ENCODE measurements around the gene C2orf49. TPM values are rescaled to one million over a fixed set of nuclear protein-coding genes. Genes with fewer than 3 reads are reported as not detected.

C2orf49 gene
- total and polyA plus RNA-seq, 2 of the 8 experiments (the other 6 are each of a cell fraction or from before 2014, with no cell fraction given), result 5.6 to 19.9 TPM

- no peaks in the 10 kb centered on the region for H3K23me2 ChIP-seq (ENCODE audit: low read depth, low read length)
- peaks cover 0 to 5% (median 0%) of the 10 kb centered on the region in 4 experiments; a peak in 3 of 8 replicates for H3K36me3 ChIP-seq (ENCODE audit: control insufficient read depth in 2 of 4, insufficient read depth in 4 of 4, low read length in 3 of 4)
- no peak overlapping the region for H4K8ac ChIP-seq (ENCODE audit: extremely low read depth, insufficient read depth, low read length)
- no peak overlapping the region for H2BK120ac ChIP-seq (replicated peaks; ENCODE audit: low read depth, low read length)
- H2BK20ac ChIP-seq (ENCODE audit: low read length), result no peak overlapping the region
- FAIRE-seq (no peak), DNase-seq (ENCODE audit: low read depth in 1 of 2, low spot score in 2 of 2) (no peak)
- H3K56ac ChIP-seq (replicated peaks; ENCODE audit: insufficient read length, low read depth, low read length), result no peak overlapping the region
- peaks cover 0 to 70% of the 10 kb centered on the region in 2 experiments; a peak in 2 of 4 replicates for H3K79me2 ChIP-seq (ENCODE audit: control insufficient read depth in 1 of 2, insufficient read depth in 2 of 2, low read length in 2 of 2)
- H3K4ac ChIP-seq (replicated peaks; ENCODE audit: insufficient read length, low read depth, low read length), result no peak overlapping the region
- peaks cover 0 to 1% of the 10 kb centered on the region in 2 experiments for H4K20me1 ChIP-seq (replicated peaks in 1 of 2; ENCODE audit: control insufficient read depth in 1 of 2, insufficient read depth in 2 of 2, low read length in 2 of 2)
- no peaks in the 10 kb centered on the region; a peak in 1 of 7 replicates for H3K4me1 ChIP-seq (replicated peaks in 1 of 4; ENCODE audit: control insufficient read depth in 3 of 4, insufficient read depth in 4 of 4, low read length in 3 of 4)
- H3K27ac ChIP-seq (ENCODE audit: low read depth, low read length), result no peak overlapping the region
- H3K27me3 ChIP-seq (replicated peaks in 1 of 4; ENCODE audit: control insufficient read depth in 3 of 4, extremely low read depth in 1 of 4, insufficient read depth in 3 of 4, low read length in 3 of 4), result no peaks in the 10 kb centered on the region
- H2AK5ac ChIP-seq (ENCODE audit: low read depth, low read length), result no peak overlapping the region
- no peak overlapping the region for H2BK15ac ChIP-seq (ENCODE audit: low read length)
- H3K4me2 ChIP-seq (ENCODE audit: insufficient read depth in 1 of 2, low read depth in 2 of 2, low read length in 2 of 2), result no peak overlapping the region
- no peak overlapping the region for H4K91ac ChIP-seq (replicated peaks; ENCODE audit: insufficient read length, low read length)
- H2AFZ ChIP-seq (ENCODE audit: low read length), result no peak overlapping the region
- no peaks in the 10 kb centered on the region for H3K9me3 ChIP-seq (ENCODE audit: insufficient read depth in 2 of 2, low read depth in 1 of 2, low read length in 1 of 2)
- no peak overlapping the region for H3K23ac ChIP-seq (ENCODE audit: insufficient read length)
- H3K9ac ChIP-seq (replicated peaks in 1 of 4; ENCODE audit: extremely low read depth in 1 of 4, low read depth in 3 of 4, low read length in 3 of 4), result no peak overlapping the region
- no peak overlapping the region for H3K18ac ChIP-seq (ENCODE audit: extremely low read depth, low read length)
- ChIA-PET POLR2A (ENCODE audit: partially characterized antibody) (interaction anchor here (0.6 to 2.5 kb wide), 3 partner anchors 12 to 952 kb away, joined by 3 to 6 read pairs (median 3); no protein-coding TSS in a partner anchor), CTCF (ENCODE audit: partially characterized antibody) (interaction anchor here (0.6 to 5.6 kb wide), 5 partner anchors 8 to 153 kb away, joined by 3 to 27 read pairs (median 4); no protein-coding TSS in a partner anchor)
- H2BK12ac ChIP-seq (ENCODE audit: low read depth, low read length), result no peak overlapping the region
- H3K79me1 ChIP-seq (ENCODE audit: low read depth, low read length), result peaks cover 11% of the 10 kb centered on the region
- TF ChIP-seq POLR2A (IDR thresholded peaks at IDR 0.05; ENCODE audit: control extremely low read depth in 1 of 2, low read depth in 2 of 2, low read length in 2 of 2) (no peak), CREB1 (IDR thresholded peaks at IDR 0.05) (no peak), TCF12 (IDR thresholded peaks at IDR 0.05; ENCODE audit: low read depth, low read length) (no peak), TAF7 (optimal IDR thresholded peaks at IDR 0.05; ENCODE audit: borderline replicate concordance, low read depth, low read length) (no peak), CEBPB (IDR thresholded peaks at IDR 0.05; ENCODE audit: low read depth, low read length) (no peak), POU5F1 (IDR thresholded peaks at IDR 0.05; ENCODE audit: low read depth, low read length) (no peak), ATF2 (IDR thresholded peaks at IDR 0.05; ENCODE audit: low read length) (no peak), ZNF274 (IDR thresholded peaks at IDR 0.05; ENCODE audit: borderline replicate concordance, extremely low read depth, low read length) (no peak), TAF1 (IDR thresholded peaks at IDR 0.05; ENCODE audit: low read depth, low read length) (no peak)
- no peak overlapping the region for H2BK5ac ChIP-seq (ENCODE audit: low read depth, low read length)
- no peak overlapping the region for H4K5ac ChIP-seq (ENCODE audit: insufficient read length, low read depth, low read length)
- H3K4me3 ChIP-seq (ENCODE audit: extremely low read depth in 1 of 4, insufficient read depth in 2 of 4, low read depth in 3 of 4, low read length in 4 of 4), result no peak overlapping the region
- no peak overlapping the region for H3K14ac ChIP-seq (ENCODE audit: insufficient read length)
- WGBS, 2 experiments (ENCODE audit: extremely low coverage in 1 of 2, insufficient coverage in 1 of 2, insufficient read length in 1 of 2, insufficient replicate concordance in 2 of 2, low coverage in 1 of 2, low lambda C conversion rate in 2 of 2, missing lambda C conversion rate in 1 of 2), result 90% methylated on average over 9 of the region's 9 CpGs; no CpG with 5 or more reads in 1 of the 2 experiments
Observed at GRCh38 chr2:105391763-105392662, 54.7 kb downstream of the C2orf49 start.

All from H1 (cell line).